ENCODE results near the gene MYO1F. TPM values are rescaled to one million over a fixed set of nuclear protein-coding genes. Genes with fewer than 3 reads are reported as not detected.
A peak's percentile ranks its signal among the peaks of the same experiment; 100 is the strongest.

Gene MYO1F
- total RNA-seq, 1 donor from 2014 or later: 0.55 TPM

- peaks cover 7% of the 10 kb centered on the region for H3K4me1 Mint-ChIP-seq (ENCODE audit: low read depth)
- no peak for DNase-seq (ENCODE audit: low spot score, unreplicated experiment)
- H3K27ac Mint-ChIP-seq: peak overlapping the region; percentile 67
- peak overlapping the region; percentile 51 for H3K4me3 Mint-ChIP-seq (ENCODE audit: low read depth)
- H3K36me3 Mint-ChIP-seq (ENCODE audit: insufficient read depth): peaks cover 1% of the 10 kb centered on the region
- no peaks in the 10 kb centered on the region for H3K9me3 Mint-ChIP-seq (ENCODE audit: low read depth)
- TF ChIP-seq CTCF (IDR thresholded peaks at IDR 0.05; ENCODE audit: unreplicated experiment): no peak
- H3K27me3 Mint-ChIP-seq: peaks cover 2% of the 10 kb centered on the region
Measured at GRCh38 chr19:8504171-8504570, 73.1 kb downstream of the MYO1F start.

- H3K4me1 Mint-ChIP-seq (ENCODE audit: low read depth): peaks cover 7% of the 10 kb centered on the region
- H3K27me3 Mint-ChIP-seq: peaks cover 2% of the 10 kb centered on the region
Measured at GRCh38 chr19:8503510-8503909, 73.7 kb downstream of the MYO1F start.

DNA sequence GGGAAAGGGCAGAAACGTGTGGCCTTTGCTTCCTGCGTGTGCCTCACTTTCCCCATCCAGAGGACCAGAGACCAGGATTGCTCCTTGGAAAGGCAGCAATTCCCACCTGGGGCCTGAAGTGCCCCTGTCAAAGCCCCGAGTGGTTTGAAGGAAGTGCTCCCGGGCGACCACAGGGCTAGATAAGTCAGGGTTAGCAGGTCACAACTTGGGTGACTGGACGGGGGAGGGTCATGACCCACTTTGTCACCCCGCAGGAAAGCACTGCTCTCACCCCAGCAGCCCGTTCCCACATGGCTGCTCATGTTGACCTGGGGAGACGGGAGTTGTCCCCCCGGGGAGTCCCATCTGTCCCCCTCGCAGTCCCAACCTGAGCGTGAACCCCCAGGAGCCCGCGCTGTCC lies 75.3 kb downstream of the MYO1F start:
- Mint-ChIP-seq H3K4me1 (ENCODE audit: low read depth) (peaks cover 7% of the 10 kb centered on the region), H3K27ac (no peak overlapping the region), H3K36me3 (ENCODE audit: insufficient read depth) (no peaks in the 10 kb centered on the region), H3K4me3 (ENCODE audit: low read depth) (no peak overlapping the region), H3K9me3 (ENCODE audit: low read depth) (no peaks in the 10 kb centered on the region), H3K27me3 (peaks cover 2% of the 10 kb centered on the region)
- DNase-seq (ENCODE audit: low spot score, unreplicated experiment): no peak
- no peak for TF ChIP-seq CTCF (IDR thresholded peaks at IDR 0.05; ENCODE audit: unreplicated experiment)

More at GRCh38 chr19:8503510-8503909, 73.7 kb downstream of the MYO1F start:
- H3K36me3 Mint-ChIP-seq (ENCODE audit: insufficient read depth): peaks cover 1% of the 10 kb centered on the region
- no peaks in the 10 kb centered on the region for H3K9me3 Mint-ChIP-seq (ENCODE audit: low read depth)
- DNase-seq (ENCODE audit: low spot score, unreplicated experiment): no peak
- no peak overlapping the region for H3K27ac Mint-ChIP-seq
- TF ChIP-seq CTCF (IDR thresholded peaks at IDR 0.05; ENCODE audit: unreplicated experiment): no peak
- H3K4me3 Mint-ChIP-seq (ENCODE audit: low read depth): no peak overlapping the region

DNA sequence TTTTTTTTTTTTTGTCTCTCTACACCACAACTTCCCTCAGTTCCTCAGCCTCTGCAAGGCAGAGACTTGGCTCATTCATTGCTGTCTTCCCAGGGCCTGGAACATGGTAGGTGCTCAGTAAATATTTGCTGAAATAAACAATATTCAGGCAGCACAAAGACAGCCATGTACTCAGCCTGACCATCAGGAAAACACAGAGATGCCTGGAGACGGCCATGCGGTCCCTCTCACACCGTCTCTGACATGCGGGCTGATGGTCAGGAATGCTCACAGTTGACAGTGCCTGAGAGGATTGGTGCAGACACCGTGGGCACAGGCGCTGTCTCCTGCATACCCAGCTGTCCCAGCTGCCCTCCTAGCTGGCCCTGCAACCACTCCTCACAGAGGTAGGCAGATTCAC lies 75.7 kb downstream of the MYO1F start:
- peaks cover 7% of the 10 kb centered on the region for H3K4me1 Mint-ChIP-seq (ENCODE audit: low read depth)
- DNase-seq (ENCODE audit: low spot score, unreplicated experiment): no peak
- H3K27ac Mint-ChIP-seq: no peak overlapping the region
- H3K27me3 Mint-ChIP-seq: peaks cover 2% of the 10 kb centered on the region
- no peak for TF ChIP-seq CTCF (IDR thresholded peaks at IDR 0.05; ENCODE audit: unreplicated experiment)
- H3K4me3 Mint-ChIP-seq (ENCODE audit: low read depth): no peak overlapping the region
- no peaks in the 10 kb centered on the region for H3K9me3 Mint-ChIP-seq (ENCODE audit: low read depth)
- H3K36me3 Mint-ChIP-seq (ENCODE audit: insufficient read depth): no peaks in the 10 kb centered on the region

DNA sequence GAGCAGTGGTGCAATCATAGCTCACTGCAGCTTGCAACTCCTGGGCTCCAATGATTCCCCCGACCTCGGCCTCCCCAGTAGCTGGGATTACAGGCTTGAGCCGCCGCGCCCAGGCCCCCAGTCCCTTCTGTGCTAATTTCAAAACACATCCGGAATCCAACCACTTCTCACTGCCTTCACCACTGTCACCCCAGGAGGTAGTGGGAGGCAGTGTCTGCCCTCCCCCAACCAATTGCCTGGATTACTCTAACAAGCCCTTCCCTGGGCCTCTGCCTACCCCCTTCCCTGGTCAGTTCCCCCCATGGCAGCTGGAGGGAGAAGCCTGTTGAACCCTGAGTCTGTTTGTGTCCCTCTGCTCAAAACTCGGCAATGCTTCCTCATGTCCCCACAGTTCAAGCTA lies 77.1 kb downstream of the MYO1F start:
- Mint-ChIP-seq H3K27ac (peak overlapping the region; percentile 58), H3K36me3 (ENCODE audit: insufficient read depth) (no peaks in the 10 kb centered on the region), H3K4me1 (ENCODE audit: low read depth) (peaks cover 3% of the 10 kb centered on the region), H3K9me3 (ENCODE audit: low read depth) (no peaks in the 10 kb centered on the region), H3K4me3 (ENCODE audit: low read depth) (no peak overlapping the region), H3K27me3 (peaks cover 2% of the 10 kb centered on the region)
- TF ChIP-seq CTCF (IDR thresholded peaks at IDR 0.05; ENCODE audit: unreplicated experiment): no peak
- DNase-seq (ENCODE audit: low spot score, unreplicated experiment): no peak
